ENCODE results near the gene HABP4. TPM values are rescaled to one million over a fixed set of nuclear protein-coding genes. Genes with fewer than 3 reads are reported as not detected.

The HABP4 gene
- total and polyA plus RNA-seq, 10 of the 15 experiments (the other 5 are each of a cell fraction or from before 2014, with no cell fraction given), result 1.6 to 15.4 (median 11.6) TPM

GRCh38 chr9:96449845-96450612, at the start of gene HABP4 (continued):
- peak; percentile 11; the same call in 1 of the 2 replicates for TF ChIP-seq TAF1 (IDR thresholded peaks at IDR 0.05; ENCODE audit: borderline replicate concordance, low read depth, low read length)
- TF ChIP-seq RELA (IDR thresholded peaks at IDR 0.05; ENCODE audit: borderline replicate concordance, partially characterized antibody), result no peak
- TF ChIP-seq ZZZ3 (IDR thresholded peaks at IDR 0.05; ENCODE audit: control insufficient read depth, insufficient read length, low read depth), result no peak
- no peak for TF ChIP-seq CHD1 (IDR thresholded peaks at IDR 0.05; ENCODE audit: low read depth, low read length)
- peak; percentile 78 for TF ChIP-seq IRF3 (IDR thresholded peaks at IDR 0.05)
- TF ChIP-seq, protein P1, sequence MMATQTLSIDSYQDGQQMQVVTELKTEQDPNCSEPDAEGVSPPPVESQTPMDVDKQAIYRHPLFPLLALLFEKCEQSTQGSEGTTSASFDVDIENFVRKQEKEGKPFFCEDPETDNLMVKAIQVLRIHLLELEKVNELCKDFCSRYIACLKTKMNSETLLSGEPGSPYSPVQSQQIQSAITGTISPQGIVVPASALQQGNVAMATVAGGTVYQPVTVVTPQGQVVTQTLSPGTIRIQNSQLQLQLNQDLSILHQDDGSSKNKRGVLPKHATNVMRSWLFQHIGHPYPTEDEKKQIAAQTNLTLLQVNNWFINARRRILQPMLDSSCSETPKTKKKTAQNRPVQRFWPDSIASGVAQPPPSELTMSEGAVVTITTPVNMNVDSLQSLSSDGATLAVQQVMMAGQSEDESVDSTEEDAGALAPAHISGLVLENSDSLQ (IDR thresholded peaks at IDR 0.05), result peak; percentile 50; the same call in 1 of the 2 replicates
- peak; percentile 61; the same call in 1 of the 2 replicates for TF ChIP-seq RB1 (IDR thresholded peaks at IDR 0.05; ENCODE audit: borderline replicate concordance)
- TF ChIP-seq RFX5 (IDR thresholded peaks at IDR 0.05; ENCODE audit: low read depth, low read length), result peak; percentile 81
- TF ChIP-seq ZNF687 (IDR thresholded peaks at IDR 0.05), result peak; percentile 57
- TF ChIP-seq, protein P2, sequence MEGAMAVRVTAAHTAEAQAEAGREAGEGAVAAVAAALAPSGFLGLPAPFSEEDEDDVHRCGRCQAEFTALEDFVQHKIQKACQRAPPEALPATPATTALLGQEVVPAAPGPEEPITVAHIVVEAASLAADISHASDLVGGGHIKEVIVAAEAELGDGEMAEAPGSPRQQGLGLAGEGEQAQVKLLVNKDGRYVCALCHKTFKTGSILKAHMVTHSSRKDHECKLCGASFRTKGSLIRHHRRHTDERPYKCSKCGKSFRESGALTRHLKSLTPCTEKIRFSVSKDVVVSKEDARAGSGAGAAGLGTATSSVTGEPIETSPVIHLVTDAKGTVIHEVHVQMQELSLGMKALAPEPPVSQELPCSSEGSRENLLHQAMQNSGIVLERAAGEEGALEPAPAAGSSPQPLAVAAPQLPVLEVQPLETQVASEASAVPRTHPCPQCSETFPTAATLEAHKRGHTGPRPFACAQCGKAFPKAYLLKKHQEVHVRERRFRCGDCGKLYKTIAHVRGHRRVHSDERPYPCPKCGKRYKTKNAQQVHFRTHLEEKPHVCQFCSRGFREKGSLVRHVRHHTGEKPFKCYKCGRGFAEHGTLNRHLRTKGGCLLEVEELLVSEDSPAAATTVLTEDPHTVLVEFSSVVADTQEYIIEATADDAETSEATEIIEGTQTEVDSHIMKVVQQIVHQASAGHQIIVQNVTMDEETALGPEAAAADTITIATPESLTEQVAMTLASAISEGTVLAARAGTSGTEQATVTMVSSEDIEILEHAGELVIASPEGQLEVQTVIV (IDR thresholded peaks at IDR 0.05; ENCODE audit: borderline replicate concordance, partially characterized antibody), result peak; percentile 38
- TF ChIP-seq EED (IDR thresholded peaks at IDR 0.05; ENCODE audit: low read depth), result no peak
- TF ChIP-seq NR2F1 (conservative IDR thresholded peaks at IDR 0.05), result peak; percentile 55; the same call in 1 of the 2 replicates
- peak; percentile 96 to 100 for TF ChIP-seq BHLHE40 (IDR thresholded peaks at IDR 0.05; ENCODE audit: borderline replicate concordance in 1 of 2, low read depth in 2 of 2, low read length in 1 of 2)
- TF ChIP-seq, protein P3, sequence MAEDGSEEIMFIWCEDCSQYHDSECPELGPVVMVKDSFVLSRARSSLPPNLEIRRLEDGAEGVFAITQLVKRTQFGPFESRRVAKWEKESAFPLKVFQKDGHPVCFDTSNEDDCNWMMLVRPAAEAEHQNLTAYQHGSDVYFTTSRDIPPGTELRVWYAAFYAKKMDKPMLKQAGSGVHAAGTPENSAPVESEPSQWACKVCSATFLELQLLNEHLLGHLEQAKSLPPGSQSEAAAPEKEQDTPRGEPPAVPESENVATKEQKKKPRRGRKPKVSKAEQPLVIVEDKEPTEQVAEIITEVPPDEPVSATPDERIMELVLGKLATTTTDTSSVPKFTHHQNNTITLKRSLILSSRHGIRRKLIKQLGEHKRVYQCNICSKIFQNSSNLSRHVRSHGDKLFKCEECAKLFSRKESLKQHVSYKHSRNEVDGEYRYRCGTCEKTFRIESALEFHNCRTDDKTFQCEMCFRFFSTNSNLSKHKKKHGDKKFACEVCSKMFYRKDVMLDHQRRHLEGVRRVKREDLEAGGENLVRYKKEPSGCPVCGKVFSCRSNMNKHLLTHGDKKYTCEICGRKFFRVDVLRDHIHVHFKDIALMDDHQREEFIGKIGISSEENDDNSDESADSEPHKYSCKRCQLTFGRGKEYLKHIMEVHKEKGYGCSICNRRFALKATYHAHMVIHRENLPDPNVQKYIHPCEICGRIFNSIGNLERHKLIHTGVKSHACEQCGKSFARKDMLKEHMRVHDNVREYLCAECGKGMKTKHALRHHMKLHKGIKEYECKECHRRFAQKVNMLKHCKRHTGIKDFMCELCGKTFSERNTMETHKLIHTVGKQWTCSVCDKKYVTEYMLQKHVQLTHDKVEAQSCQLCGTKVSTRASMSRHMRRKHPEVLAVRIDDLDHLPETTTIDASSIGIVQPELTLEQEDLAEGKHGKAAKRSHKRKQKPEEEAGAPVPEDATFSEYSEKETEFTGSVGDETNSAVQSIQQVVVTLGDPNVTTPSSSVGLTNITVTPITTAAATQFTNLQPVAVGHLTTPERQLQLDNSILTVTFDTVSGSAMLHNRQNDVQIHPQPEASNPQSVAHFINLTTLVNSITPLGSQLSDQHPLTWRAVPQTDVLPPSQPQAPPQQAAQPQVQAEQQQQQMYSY (CRISPR knock-in tag; IDR thresholded peaks at IDR 0.05), result no peak
- TF ChIP-seq CREM (IDR thresholded peaks at IDR 0.05; ENCODE audit: low read depth), result peak; percentile 68
- no peak for TF ChIP-seq SIN3A (IDR thresholded peaks at IDR 0.05; ENCODE audit: low read depth, low read length)
- peak; percentile 85 for TF ChIP-seq LARP7 (IDR thresholded peaks at IDR 0.05)

Data from GM12878 (cell line).